ENCODE measurements around the gene ADAMTS2.

DNA sequence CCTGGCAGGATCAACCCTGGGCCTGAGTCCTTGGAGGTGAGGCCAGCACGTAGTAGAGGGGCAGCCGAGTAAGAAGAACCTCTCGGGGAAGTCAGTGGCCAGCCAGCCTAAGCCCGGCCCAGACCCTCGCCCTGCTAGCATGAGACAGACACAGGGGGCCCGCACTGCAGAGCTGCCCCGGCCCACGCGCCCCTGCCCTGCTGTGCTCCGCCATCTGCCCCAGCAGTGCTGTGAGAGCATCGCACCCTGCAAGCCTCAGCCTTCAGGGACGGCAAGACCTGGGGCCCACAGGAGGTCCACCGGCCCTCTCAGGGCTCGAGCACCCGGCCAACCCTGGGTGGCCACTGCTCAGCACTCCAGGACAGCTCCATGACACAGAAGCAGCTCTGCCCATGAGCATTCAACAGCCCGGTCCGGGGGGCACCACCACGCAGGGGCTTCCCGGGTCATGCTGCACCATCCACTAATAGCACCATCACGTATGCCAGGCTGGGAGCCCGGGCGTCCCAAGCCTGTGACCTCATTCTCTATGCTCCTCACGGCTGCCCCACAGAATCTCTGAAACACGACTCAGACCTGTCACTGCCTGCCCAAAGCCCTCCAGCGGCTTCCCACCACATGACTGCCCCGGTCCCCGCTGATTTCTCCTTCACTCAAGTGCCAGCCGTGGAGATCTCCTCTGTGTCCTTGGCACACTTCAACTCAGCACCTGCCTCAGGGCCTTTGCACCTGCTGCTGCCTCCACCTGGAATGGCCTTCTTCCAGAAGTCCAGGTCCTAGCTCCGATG, 38.1 kb downstream of the ADAMTS2 start:
- no peak for TF ChIP-seq EZH2 (IDR thresholded peaks at IDR 0.05)
- TF ChIP-seq POLR2AphosphoS5 (IDR thresholded peaks at IDR 0.05; ENCODE audit: borderline replicate concordance, low read depth, low read length), result no peak
